ENCODE data around the gene KLK7.

Gene KLK7

DNA sequence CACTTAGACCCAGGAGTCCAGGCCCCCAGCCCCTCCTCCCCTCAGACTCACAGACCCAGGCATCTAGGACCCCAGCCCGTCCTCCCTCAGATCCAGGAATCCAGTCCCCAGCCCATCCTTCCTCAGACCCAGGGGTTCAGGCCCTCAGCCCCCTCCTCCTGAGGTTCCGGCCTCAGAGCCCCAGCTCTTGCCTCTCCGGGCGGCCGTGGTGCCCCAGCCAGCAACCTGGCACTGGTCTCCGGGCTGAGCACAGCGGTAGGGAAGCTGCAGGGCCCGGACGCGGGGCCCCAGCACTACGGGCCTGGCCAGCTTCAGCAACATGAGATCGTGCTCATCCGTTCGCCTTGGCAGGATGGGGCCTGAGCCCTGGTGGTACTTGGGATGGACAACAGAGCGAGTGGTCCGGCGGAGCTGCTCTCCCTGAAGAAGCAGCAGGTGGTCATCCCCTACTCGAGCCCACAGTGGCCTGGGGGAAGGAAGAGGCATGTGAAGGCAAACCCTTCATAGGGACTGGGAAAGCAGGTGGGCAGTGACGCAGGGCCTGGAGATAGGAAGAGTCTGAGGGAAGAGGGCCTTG lies 32.1 kb upstream of the KLK7 start:
- DNase-seq, result no peak
- H3K9me3 ChIP-seq, result no peaks in the 10 kb centered on the region
- no peaks in the 10 kb centered on the region for H3K36me3 ChIP-seq
- H3K4me1 ChIP-seq, result no peaks in the 10 kb centered on the region
- H3K27me3 ChIP-seq, result peaks cover 36% of the 10 kb centered on the region
- TF ChIP-seq, protein P1, sequence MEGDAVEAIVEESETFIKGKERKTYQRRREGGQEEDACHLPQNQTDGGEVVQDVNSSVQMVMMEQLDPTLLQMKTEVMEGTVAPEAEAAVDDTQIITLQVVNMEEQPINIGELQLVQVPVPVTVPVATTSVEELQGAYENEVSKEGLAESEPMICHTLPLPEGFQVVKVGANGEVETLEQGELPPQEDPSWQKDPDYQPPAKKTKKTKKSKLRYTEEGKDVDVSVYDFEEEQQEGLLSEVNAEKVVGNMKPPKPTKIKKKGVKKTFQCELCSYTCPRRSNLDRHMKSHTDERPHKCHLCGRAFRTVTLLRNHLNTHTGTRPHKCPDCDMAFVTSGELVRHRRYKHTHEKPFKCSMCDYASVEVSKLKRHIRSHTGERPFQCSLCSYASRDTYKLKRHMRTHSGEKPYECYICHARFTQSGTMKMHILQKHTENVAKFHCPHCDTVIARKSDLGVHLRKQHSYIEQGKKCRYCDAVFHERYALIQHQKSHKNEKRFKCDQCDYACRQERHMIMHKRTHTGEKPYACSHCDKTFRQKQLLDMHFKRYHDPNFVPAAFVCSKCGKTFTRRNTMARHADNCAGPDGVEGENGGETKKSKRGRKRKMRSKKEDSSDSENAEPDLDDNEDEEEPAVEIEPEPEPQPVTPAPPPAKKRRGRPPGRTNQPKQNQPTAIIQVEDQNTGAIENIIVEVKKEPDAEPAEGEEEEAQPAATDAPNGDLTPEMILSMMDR (IDR thresholded peaks at IDR 0.05; ENCODE audit: low read depth, low read length), result no peak
- no peak overlapping the region for H3K4me3 ChIP-seq (ENCODE audit: low read depth, low read length)

DNA sequence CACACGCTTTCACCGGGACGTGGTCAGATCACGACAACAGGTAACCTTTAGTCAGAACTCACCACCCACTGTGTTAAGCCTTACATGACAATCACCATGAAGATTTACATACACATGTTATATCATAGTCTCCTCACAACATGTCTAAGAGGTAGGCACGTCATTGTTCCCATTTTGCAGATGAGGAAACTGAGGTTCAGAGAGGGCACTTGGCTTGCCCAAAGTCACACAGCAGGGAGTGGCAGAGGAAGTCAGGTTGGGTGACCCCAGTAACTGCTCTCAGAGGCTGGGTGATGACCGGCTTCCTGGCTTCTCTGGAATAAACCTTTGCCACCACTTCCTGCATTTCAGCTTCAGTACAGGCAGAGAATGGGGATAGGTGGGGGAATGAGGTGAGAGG lies 30.5 kb upstream of the KLK7 start:
- no peak overlapping the region for H3K4me3 ChIP-seq (ENCODE audit: low read depth, low read length)
- H3K9me3 ChIP-seq, result no peaks in the 10 kb centered on the region
- H3K36me3 ChIP-seq, result no peaks in the 10 kb centered on the region
- H3K27me3 ChIP-seq, result peaks cover 28% of the 10 kb centered on the region
- no peak for DNase-seq
- TF ChIP-seq, protein P1 (IDR thresholded peaks at IDR 0.05; ENCODE audit: low read depth, low read length), result no peak
- no peaks in the 10 kb centered on the region for H3K4me1 ChIP-seq

DNA sequence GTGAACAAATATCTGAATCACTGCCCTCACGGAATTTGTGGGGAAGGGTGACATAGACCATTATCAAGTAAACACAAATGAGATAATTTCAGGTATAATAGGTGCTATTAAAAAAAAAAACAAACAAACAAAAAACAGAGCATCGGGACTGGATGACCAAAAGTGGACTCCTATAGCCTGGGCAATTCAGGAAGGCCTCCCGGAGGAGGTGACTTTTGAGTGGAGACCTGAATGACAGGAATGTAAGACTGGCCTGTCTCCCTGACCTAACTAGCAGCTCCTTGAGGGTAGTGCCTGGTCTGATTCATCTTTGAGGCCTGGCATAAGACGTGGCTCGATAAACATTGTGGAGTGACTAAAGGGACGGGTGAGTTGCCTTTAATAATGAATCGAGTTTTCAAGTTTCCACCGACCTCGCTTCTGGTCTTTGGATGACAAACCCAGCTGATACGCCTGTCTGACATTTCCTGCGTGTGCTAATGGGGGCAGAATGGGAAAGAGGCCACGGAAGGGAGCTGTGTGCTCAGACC lies 29.0 kb upstream of the KLK7 start:
- Histone ChIP-seq H3K27me3 (peaks cover 22% of the 10 kb centered on the region), H3K4me3 (ENCODE audit: low read depth, low read length) (no peak overlapping the region), H3K9me3 (no peaks in the 10 kb centered on the region), H3K36me3 (no peaks in the 10 kb centered on the region), H3K4me1 (no peaks in the 10 kb centered on the region)
- DNase-seq, result no peak
- TF ChIP-seq, protein P1 (IDR thresholded peaks at IDR 0.05; ENCODE audit: low read depth, low read length), result no peak

DNA sequence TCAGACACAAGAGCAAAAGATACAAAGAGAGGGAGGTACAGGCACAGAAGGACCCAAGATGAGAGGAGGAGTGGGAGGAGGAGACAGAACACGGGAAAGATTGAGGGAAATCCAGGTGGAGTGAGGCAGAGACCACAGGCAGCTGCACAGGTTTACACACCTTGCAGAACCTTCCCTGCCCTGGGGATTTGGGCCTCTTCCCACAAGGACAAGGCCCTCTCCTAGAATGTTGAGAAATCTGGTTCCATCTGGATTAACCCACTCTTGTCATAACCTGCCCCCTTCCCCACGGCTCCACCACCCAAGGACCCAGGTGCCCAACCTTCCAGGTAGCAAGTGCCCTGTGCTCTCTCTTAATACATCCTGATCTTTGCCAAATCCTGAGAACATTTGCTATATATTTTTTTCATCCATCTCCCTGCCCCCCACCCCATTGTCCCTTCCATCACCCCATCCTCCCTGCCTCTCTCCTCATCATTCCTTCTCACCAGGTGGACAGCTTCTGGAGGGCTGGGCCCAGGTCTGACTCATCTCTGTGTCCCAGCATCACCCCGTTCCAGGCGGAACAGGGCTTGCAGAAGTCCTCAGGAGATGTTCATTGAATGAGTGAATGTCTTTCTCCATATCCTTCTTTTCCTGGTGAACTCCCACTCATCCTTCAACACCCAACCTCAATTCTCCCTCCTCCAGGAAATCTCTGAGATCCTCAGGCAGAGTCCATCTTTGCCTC lies 26.5 kb upstream of the KLK7 start:
- Histone ChIP-seq H3K4me3 (ENCODE audit: low read depth, low read length) (no peak overlapping the region), H3K9me3 (no peaks in the 10 kb centered on the region), H3K27me3 (peaks cover 16% of the 10 kb centered on the region), H3K4me1 (no peaks in the 10 kb centered on the region), H3K36me3 (no peaks in the 10 kb centered on the region)
- TF ChIP-seq, protein P1 (IDR thresholded peaks at IDR 0.05; ENCODE audit: low read depth, low read length), result no peak
- DNase-seq, result no peak

DNA sequence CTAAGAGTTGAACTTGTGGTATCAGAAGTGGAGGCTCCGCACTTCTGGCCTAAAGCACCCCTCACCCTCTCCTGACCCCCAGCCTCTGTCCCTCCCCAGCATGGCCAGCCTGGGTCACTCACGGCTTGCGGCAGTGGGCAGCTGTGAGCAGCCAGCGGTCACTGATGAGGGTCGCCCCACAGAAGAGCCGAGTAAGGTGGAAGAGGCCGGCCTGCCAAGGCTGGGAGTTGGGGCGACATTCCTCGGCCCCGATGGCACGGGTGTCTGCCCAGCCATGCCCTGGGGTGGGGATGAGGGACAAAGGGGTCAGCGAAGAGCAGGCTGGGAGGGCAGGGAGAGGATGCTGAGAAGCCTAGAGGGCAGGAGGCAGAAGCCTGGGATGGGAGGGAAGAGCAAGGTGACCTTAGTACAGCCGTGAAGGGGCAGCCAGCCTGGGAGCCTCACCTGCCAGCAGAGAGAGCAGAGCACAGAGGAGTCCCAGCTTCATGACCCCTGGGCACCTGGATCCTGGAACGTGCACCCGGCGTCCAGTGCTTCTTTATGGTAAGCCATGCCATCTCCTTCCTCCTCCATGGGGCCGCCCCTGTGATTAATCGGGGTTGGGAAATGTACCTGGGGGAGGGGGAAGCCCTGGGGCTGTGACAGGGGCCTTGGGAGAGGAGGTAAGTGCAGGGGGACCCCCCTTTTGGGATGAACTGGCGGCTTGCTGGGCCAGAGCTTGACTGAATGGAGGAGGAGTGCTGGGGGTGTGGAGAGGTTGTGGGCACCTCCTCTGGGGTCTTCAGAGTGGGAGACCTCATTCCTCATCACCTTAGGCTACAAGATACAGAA lies 25.6 kb upstream of the KLK7 start:
- H3K9me3 ChIP-seq, result no peaks in the 10 kb centered on the region
- no peak for DNase-seq
- no peaks in the 10 kb centered on the region for H3K36me3 ChIP-seq
- TF ChIP-seq, protein P1 (IDR thresholded peaks at IDR 0.05; ENCODE audit: low read depth, low read length), result no peak
- peaks cover 16% of the 10 kb centered on the region for H3K27me3 ChIP-seq
- no peaks in the 10 kb centered on the region for H3K4me1 ChIP-seq
- no peak overlapping the region for H3K4me3 ChIP-seq (ENCODE audit: low read depth, low read length)

Measured in BE2C (cell line).